Measurements from ENCODE around the gene STPG3.

The STPG3 gene

GRCh38 chr9:137265496-137266161, 14.5 kb downstream of the STPG3 start:
- no peak for DNase-seq (ENCODE audit: low read depth in 2 of 2)

DNA sequence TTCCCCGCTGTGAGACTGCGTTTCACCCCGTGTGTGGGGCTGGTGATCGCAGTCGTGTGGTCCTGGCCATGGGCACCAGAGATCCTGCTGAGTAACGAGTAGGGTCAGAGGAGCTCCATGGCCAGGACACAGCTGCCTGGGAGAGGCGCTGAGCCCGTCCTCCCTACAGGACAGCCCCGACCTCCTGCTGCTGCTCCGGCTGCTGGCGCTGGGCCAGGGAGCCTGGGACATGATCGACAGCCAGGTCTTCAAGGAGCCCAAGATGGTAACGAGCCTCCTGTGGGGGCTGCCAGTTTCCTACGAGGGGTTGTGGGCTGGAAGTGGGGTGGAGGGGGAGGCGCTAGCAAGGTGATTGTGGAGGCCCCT, 15.1 kb downstream of the STPG3 start:
- DNase-seq (ENCODE audit: low read depth in 2 of 2): no peak

DNA sequence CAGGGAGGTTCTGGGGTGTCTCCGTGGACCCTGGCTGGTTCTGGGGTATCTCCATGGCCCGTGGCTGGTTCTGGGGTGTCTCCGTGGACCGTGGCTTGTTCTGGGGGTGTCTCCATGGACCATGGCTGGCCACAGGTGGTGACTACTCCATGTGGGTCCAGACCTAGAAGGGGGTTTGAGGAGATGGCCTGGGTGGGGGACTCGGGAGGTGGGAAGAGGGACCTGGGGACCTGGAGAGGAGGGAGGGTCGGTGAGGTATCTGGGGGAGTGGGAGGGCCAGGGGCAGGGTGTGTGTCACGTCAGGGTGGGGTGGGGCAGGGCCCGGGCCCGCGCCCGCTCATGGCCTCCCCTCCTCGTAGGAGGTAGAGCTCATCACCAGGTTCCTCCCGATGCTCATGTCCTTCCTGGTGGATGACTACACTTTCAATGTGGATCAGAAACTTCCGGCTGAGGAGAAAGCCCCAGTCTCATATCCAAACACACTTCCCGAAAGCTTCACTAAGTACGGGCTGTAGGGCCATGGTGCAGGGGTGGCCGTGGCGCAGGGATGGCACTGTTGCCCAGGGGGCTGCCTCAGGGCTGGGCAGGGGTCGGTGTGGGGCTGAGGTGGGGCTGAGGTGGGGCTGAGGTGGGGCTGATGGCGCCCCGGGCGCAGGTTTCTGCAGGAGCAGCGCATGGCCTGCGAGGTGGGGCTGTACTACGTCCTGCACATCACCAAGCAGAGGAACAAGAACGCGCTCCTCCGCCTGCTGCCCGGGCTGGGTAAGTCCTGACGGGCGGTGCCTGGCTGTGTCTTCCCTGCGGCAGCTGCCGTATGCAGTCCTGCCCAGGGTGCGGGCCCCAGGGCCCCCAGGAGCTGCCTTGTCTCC, 15.7 kb downstream of the STPG3 start:
- no peak for DNase-seq (ENCODE audit: low read depth in 2 of 2)

GRCh38 chr9:137267933-137268355, 16.9 kb downstream of the STPG3 start:
- no peak for DNase-seq (ENCODE audit: low read depth in 2 of 2)

- no peak for DNase-seq (ENCODE audit: low read depth in 2 of 2)
Observed at GRCh38 chr9:137268538-137269201, 17.6 kb downstream of the STPG3 start.

GRCh38 chr9:137269231-137269772, 18.2 kb downstream of the STPG3 start:
- no peak for DNase-seq (ENCODE audit: low read depth in 2 of 2)

GRCh38 chr9:137270929-137271695, 20.0 kb downstream of the STPG3 start:
- no peak for DNase-seq (ENCODE audit: low read depth in 2 of 2)

GRCh38 chr9:137271696-137272076, 20.6 kb downstream of the STPG3 start:
- no peak for DNase-seq (ENCODE audit: low read depth in 2 of 2)

DNA sequence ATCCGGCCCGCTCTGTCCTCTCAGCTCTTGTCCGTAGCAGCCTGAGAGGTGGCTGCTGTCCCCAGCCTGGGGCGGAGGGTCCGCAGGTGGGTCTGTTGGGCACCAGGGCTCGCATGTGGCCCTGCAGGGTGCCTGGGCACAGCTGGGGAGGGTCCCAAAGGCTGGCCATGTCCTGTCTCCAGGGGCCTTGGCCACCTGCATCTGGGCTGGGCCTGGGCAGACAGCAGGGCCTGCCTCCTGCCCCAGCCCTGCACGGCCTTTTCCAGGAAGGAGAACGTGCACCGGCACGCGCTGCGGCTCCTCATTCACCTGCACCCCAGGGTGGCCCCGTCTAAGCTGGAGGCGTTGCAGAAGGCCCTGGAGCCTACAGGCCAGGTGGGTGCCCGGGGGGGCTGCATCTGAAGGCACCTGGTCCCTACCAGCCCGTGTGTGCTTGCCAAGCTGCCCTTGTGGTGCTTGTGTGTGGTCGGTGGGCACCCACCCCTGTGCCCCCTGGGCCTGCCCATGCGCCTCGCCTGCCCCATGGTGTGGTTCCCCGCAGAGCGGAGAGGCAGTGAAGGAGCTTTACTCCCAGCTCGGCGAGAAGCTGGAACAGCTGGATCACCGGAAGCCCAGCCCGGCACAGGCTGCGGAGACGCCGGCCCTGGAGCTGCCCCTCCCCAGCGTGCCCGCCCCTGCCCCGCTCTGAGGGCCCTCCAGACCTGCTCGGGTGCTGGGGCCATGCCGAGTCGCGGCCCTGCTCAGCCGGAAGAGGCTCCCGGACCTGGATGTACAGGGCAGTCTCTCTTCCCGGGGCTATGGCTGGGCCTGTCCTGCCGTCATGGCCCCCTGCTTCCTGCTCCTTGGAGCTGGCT, 21.4 kb downstream of the STPG3 start:
- no peak for DNase-seq (ENCODE audit: low read depth in 2 of 2)

GRCh38 chr9:137273095-137273490, 22.0 kb downstream of the STPG3 start:
- DNase-seq (ENCODE audit: low read depth in 2 of 2): no peak

DNA sequence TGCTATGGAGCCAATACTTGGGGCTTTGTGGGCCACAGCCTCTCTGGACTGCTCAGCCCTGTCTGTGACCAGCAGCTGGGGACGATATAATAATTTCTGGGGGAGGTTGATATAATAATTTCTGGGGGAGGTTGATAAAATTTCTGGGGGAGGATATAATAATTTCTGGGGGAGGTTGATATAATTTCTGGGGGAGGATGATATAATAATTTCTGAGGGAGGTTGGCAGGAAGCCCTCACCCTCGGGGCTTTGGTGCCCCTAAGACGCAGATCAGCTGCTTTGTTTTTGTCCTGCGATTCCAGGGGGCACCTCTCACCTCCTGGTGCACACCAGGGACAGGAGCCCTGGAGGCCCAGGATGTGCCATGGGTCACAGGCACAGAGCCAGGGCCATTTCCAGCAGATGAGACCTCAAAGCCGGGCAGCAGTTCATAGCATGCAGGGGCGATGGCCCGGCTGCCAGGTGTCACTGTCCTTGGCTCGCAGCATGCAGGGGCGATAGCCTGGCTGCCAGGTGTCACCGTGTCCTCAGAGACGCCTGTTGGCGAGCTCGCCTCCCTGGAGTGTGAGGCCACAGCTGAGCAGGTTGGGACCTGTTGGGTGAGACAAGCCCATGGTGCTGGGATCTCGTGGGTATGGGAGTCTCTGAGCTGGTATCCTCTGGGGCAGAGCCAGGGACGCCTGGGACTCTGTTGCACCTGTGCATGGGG, 22.7 kb downstream of the STPG3 start:
- DNase-seq (ENCODE audit: low read depth in 2 of 2): no peak

DNA sequence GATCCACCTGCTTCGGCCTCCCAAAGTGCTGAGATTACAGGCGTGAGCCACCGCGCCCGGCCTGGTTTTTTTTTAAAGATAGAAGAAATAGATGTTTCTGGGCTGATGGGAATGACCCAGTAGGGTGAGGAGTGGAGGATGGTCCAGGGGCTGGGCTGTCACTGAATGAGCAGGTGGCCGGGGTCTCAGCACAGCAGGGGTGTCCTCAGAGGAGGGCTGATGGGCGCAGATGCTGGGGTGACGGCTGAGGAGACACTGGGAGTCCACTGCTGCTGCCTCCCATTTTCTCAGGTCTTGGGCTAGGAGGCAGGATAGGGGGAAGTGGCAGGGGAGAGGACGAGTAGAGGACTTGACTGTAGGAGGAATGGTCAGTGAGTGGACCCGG, 24.1 kb downstream of the STPG3 start:
- no peak for DNase-seq (ENCODE audit: low read depth in 2 of 2)

GRCh38 chr9:137275588-137276472, 24.7 kb downstream of the STPG3 start:
- no peak for DNase-seq (ENCODE audit: low read depth in 2 of 2)

GRCh38 chr9:137276473-137277328, 25.6 kb downstream of the STPG3 start:
- no peak for DNase-seq (ENCODE audit: low read depth in 2 of 2)

- DNase-seq (ENCODE audit: low read depth in 2 of 2): no peak
Observed at GRCh38 chr9:137277329-137278041, 26.4 kb downstream of the STPG3 start, which contains the start of gene TOR4A. Gene TOR4A, plus strand, starts transcription at chr9:137277726. Its CDS starts 964 bp downstream, at chr9:137278690.

DNA sequence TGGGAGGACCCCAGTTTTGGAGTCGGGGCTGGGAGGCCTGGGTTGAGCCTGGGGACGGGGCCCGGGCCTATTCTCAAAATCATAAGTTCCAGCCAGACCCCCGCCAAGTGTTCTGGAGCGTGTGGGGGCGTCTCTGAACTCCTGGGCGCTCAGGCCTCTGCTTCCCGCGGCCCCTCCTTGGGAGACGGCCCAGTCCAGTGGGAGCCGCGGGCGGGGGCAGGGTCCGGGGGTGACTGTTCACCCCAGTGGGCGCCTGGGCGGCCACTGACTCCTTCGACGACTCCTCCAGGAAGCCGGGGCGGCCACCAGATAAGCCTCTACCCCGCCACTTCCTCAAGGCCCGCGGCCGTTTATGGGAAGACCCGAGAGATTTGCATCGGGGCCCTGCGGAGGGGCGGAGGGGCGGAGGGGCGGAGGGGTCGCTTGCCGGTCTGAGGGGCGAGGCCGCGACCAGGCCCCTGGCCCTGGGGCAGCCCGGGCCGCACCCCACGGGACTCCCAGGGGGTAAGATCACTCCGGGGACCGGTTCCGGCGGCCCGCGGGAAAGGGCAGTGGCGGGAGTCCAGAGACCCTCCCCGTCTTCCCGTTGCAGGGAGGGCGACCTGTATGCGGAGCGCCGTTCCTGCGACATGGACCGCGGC, 27.1 kb downstream of the STPG3 start:
- no peak for DNase-seq (ENCODE audit: low read depth in 2 of 2)

All from stimulated activated CD4-positive, alpha-beta T cell treated with anti-CD3 and anti-CD28 coated beads, Interleukin-12 subunit alpha, Interleukin-12 subunit beta, amount 100 ng/mL, for 24 hours (primary cell).